Measurements from ENCODE around the gene RTL10.

GRCh38 chr22:19832476-19833108, 22.1 kb downstream of the RTL10 start:
- TF ChIP-seq CTCF (IDR thresholded peaks at IDR 0.05) = no peak
- no peak for TF ChIP-seq POLR2A (IDR thresholded peaks at IDR 0.05)
